Stimulated activated CD8-positive, alpha-beta memory T cell treated with anti-CD3 and anti-CD28 coated beads, Interleukin-4, amount 100 ng/mL, for 1 hour (primary cell): Measurements from ENCODE around the gene ARHGAP24.

ENCODE experiments used
- DNase-seq, 2 donors: peaks; one replicate each; pipeline ENCODE4 v3.0.0-alpha.2; 2020; ENCODE audit warnings: low read depth in 2 of 2, low spot score in 1 of 2

Gene ARHGAP24

DNA sequence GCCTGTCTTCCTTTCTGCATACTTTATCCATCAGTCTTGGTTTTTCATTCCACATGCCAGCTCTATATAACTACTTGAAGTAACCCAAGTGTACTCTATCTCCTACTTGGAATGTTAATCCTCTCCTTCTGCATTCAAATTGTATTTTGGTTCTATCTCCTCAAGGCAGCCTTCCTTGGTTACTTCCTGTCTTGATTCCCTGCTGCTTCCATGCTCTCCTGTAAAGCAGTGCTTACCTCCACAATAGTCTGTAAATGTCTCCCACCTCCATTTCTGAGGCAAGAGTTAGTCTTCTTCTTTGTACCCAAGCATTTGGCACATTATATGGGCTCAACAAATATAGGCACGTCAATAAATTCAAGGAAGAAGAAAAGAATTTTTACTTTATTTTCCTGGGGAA lies 298.4 kb downstream of the ARHGAP24 start:
- DNase-seq = no peak

DNA sequence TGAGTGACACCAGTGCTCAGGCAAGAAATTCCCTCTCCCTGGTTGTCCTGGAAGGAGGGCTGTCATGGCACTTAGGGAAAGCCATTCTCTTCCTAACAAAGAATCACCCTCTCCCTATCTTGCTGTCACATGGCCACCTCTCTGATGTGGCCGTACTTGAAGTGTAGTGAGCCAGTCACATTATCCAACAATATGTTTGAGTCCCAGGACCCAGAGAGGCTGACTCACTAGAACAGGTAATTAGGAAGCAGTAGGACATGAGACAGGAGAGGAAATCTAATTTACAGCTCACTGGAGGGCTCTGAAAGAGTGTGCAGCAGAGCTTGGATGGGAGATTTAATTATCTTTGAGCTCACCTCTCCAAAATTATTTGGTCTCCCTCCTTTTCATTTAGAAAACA lies 299.1 kb downstream of the ARHGAP24 start:
- DNase-seq = no peak

DNA sequence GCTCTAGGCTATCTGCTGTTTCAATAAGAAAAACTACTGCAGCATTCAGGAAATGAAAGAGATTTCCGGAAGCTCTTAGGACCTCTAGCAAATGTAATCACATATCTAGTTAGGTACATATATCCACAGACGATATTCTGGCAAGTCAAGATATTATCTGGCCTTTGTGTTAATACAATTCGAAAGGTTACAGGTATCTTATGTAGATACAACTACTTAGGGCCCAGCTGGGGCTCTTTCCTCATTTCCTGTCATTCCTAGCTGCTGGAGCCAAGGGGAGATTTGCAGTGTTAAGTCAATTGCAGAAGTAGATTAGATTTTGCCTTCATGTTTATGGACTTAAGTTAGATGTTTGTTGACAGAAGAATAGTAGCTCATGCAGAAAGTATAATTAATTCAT lies 299.5 kb downstream of the ARHGAP24 start:
- no peak for DNase-seq

DNA sequence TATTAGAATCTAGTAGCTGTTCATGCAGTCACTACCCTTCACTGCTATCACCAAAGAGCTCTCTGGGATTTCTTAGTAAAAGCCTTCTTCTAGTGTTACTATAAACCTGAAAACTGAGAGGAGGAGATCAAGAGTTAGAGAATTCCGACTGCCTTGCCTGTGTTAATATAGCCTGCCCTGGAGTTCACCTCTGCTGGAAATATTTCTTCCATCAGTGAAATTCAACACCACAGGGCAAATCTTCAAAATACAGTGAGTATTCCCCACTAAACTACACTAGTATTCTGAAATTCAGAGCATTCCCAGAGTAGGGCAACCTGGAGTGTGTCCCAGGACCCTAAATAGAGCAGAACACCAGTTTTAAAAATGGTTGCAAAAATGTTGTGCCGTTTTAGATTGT lies 301.1 kb downstream of the ARHGAP24 start:
- DNase-seq = no peak

DNA sequence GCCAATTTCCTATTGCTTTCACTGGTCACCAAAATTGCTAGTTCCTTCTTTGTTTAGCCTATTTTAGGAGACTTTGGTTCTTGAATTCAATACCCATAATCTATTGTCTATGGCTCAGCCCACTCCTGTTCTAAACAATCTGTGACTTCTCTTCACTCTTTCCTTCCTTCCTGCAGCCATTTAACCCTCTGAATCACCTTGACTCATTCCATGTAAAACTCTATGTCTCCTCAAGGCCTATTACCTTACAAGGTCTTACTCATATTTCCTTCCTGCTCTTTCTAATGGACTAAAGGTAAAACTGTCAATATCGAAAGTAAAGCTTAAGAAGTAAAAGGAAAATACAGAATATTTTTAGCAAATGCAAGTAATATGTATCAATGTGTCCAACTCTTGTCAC lies 301.6 kb downstream of the ARHGAP24 start:
- no peak for DNase-seq

DNA sequence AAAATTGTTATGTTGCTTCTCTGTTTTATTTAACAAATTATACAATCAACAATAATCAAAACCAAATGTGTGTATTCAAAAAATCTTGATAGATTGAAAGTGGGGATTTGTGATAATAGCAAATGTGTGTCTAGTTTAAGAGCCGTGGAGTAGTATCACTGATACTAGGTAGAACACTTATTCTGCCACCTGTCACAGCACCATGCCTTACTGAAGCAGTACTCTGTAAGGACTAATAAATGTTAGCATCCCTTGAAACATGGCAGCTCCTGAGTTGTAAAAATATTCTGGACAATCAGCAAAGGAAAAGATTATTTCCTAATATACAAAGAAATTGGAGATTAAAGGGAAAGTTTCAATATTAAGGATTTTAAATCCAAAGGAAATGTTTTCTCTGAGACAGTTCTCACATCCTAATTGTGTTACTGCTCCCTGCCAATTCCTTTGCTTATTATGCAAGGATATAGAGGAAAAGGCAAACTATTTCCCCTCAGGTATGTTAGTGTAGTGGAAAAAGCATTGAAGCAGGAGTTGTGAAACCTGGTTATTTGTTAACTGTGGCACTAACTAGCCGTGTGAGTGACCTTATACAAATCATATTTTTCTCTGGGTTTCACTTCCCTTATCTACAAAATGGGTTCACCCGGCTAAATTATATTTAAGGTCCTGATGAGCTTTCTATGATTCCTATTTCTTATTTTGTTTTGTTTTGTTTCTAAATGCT lies 303.1 kb downstream of the ARHGAP24 start:
- no peak for DNase-seq

DNA sequence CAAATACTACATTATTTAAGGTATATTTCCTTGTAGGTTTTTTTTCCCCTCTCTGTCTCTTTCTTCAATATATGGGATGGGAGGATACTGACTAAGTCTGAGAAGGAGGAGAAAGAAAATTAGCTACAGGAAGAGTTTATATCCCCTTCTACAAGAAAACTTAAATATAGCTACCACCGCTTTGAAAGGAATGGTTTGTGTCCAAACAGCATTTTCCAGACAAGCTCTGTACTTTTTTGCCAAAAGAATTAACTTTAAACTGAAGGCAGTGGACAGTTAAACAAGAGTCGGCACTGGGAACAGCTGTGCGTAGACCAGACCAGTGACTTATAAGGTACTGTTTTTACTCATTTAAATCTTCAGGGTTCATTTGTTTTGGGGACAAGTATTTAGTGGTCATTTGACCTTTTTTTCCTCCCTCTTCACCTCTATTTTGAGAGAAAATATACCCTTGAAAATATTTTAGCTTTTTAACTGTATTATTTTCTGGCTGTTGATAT lies 303.7 kb downstream of the ARHGAP24 start:
- DNase-seq = no peak

DNA sequence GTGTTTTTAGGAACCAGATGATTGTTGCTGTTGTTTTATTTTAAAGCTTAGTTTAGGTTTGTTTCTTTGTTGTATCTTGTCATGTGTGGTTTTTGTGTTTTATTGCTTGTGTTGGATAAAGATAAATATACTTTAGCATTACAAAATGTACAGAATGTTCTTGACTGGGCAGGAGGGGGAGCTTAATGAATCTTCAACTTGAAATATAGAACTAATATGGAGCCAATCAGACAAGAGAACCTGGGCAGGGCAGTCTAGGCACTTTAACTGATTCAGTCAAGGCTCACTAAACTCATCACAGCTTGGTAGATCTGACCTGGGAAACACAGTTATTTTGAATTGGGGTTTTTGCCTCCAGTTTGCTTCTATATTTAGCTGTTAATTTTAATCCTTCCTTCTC lies 304.2 kb downstream of the ARHGAP24 start:
- no peak for DNase-seq

DNA sequence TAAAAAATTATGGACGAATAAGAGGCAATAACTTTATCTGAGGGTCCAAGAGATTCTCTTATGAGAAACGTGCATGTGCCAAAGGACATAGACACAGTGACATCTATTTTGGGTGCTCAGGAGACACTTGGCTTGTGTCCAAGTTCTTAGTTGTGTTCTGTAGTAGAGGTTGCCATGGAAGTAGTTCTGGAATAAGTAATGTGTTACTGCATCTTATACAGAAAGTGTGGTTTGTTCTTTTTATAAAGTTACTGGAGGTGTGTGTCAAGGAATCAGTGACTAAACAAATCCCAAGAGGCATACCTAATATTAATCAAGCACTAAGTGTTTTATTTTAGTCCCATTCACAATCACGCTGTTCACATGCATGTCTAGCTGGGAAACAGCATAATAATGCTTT lies 305.7 kb downstream of the ARHGAP24 start:
- DNase-seq = no peak

DNA sequence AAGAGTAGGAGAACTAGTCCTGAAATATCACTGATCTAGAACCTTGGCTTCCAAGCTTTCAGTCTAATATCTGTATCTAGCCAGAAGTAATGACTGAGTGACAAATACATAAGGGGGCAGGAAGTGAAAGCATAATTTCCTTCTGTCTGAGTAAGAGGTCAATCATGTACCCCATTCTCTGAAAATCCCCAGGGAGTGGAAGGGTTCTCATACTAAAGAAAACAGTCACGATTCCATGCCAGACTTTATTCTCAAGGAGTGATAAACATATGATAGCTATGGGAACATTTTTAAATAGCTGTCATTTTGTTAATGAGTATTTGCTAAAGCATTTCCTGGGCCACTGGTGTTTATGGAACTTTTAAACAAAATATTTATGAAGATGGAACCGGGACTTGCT lies 308.5 kb downstream of the ARHGAP24 start:
- DNase-seq = no peak

DNA sequence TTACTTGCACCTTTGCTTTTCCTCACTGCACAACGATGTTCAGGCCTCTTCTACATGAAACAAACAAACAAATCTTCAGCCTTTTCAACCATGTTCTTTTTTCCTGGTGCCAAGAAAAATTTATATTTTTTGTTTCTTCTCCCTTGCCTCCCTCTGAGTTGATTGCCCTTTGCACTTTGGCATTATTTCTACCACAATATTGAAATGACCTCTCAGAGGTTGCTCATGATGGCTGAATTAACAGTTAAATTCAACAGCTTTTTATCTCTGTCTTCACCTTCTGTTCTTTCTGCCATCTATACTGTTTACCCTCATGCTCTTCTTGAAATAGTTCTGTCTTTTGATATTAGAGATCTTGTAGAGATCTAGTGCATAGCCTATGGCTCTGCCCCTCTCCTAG lies 308.9 kb downstream of the ARHGAP24 start:
- no peak for DNase-seq

DNA sequence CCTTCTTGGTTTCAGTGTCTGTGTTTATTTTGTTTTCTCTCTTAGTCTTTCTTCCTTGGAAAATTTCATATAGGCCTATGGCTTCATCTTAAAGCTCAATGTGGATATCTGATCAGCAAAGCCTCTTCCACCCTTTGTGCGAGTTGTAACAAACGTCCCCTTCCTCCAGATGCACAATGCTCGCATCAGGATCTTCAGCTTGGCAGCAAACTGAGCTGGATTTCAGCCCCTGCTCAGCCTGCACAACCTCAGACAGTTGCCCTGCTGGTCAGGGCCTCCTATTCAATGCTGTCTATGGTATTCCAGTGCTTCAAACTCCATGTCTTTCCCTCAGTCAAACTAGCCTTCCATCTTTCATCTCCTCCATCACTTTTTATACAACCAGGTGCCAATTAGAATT lies 309.4 kb downstream of the ARHGAP24 start:
- DNase-seq = no peak

DNA sequence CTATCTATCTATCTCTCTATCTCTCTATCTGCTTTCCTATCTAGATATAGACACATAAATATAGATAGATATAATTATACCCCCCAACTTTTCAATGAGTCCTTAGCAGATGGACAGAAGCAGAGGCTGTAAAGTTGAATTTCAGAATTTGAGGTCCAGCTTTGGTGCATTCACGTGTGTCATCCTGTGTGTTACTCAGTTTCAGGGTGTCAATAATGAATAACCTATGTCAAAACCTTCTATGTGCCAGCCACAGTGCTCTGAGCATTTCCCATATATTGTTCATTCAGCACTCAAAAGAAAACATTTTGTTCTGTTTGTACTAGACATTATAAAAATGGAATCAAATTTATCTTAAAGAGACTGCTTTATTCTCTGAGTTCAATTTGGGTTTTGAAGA lies 310.0 kb downstream of the ARHGAP24 start:
- no peak for DNase-seq

DNA sequence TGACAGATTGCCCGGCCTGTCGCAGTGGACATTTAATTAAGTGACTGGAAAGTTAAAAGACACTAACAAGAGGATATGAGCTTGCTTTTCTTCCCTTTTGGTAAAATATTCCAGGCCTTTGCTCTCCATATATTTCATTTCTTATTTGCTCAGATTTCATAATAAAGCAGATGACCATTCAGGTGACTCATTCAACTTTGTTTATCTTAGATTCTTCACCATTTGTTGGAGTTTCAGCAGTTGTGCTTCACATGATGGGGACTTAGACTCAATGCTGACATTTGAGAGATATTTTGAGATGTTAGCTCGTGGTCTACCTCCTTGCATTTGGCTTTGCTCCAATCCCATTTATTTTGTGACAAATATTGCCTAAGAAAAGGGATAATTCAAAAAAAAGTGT lies 312.2 kb downstream of the ARHGAP24 start:
- DNase-seq = no peak

DNA sequence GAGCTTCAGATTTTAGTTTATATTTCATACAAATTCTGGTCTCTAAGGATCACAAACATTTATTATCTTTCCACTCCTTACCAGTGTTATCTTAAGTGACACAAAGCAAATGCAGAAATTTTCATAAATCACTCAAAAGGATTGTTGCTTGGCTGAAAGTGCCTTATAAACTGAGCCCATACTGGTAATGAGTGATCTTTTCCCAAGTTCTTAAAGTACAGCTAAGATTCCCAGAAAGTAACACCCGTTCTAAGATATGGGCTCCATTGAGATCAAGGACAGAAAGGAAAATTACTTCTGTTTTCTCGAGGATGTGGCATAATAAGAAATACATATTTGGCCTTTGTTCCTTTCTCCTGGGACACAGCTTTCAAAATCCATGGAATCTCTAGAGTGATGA lies 313.7 kb downstream of the ARHGAP24 start:
- DNase-seq = no peak

DNA sequence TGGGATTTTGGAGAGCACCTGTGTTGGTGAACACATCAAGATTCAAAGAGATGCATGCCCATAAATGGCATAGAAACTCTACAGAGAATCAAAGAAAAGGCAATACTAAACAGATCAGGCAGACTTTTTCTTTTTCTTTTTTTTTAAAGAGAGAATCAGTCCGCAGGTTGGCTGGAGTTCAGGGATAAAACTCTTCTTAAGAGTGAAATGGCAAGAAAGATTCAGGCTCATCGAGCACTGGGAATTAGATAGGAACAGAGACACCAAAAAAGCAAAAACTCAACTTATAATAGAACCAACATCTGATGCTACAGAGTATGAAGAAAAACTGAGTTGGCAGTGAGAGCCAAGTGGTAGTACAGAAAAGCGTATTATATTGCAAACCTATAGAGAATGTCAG lies 314.3 kb downstream of the ARHGAP24 start:
- DNase-seq = no peak

DNA sequence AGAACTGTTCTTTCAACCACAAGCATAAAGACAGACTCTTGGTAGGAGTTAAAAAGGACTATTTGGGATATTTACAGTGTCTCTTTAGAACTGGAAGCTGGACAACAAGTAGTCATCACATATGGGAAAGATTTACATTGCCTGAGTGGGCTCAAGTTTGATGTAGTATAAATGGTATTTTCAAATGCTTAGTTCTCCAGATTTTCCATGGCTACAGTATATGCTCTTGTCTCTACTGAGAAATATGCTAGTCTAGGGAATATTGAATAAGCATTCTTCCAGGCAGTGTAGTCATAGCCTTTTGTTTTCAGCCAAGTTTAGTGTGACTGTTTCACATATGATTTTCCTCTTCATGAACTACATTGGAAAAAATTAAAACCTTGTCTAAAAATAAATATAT lies 315.6 kb downstream of the ARHGAP24 start:
- DNase-seq = no peak

DNA sequence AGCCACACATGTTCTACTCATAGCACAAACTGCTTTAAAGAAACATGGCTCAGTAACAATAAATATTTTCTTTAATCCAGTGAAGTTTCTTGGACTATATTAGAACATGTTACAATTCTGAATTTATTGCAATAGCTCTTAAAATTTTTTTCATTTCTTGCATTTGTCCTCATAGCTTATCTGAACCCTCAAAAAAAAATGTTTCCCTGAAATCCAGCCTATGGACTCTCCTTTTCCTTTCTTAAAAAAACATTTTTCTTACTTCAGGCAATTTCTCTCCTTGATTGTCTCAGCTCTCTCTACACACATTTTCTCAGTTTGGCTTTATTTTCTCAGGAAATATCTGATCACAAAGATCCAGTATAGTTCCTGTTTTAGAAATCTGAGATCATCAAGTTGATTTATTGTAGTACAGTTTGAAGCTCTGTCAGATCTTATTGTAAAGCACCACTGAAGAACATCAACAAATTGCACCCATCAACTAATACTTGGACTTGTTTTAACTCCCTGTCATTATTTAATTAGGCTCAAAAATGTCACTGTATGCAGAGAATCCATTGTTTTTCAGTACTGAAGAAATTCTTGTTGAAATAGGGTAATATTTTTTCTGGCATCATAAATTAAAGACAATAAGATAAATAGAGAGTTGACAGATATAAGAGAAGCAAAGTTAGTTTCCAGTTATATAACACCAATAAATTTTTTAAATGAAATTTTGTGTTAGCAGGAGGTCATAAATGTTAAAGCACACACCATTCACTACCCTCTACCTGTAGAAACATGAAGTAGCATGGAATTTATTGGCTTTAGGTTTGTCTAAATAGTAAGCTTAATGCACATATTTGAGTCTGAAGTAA lies 317.7 kb downstream of the ARHGAP24 start:
- no peak for DNase-seq

DNA sequence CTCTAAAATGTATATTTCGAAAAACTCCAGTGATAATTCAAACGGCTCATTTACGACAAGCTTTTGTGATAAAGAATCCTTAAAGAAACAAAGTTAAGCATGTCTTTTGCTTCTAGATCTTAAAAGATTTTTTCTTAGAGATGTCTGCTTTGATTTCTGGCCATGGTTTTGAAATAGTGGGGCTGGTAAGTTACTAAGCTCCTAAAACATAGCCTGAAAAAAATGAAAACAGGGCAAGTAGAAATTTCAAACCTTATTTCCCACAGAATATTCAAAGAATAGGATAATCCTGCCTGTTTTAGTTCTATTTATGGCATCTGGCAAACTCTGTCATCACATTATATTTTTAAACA lies 318.3 kb downstream of the ARHGAP24 start:
- no peak for DNase-seq

DNA sequence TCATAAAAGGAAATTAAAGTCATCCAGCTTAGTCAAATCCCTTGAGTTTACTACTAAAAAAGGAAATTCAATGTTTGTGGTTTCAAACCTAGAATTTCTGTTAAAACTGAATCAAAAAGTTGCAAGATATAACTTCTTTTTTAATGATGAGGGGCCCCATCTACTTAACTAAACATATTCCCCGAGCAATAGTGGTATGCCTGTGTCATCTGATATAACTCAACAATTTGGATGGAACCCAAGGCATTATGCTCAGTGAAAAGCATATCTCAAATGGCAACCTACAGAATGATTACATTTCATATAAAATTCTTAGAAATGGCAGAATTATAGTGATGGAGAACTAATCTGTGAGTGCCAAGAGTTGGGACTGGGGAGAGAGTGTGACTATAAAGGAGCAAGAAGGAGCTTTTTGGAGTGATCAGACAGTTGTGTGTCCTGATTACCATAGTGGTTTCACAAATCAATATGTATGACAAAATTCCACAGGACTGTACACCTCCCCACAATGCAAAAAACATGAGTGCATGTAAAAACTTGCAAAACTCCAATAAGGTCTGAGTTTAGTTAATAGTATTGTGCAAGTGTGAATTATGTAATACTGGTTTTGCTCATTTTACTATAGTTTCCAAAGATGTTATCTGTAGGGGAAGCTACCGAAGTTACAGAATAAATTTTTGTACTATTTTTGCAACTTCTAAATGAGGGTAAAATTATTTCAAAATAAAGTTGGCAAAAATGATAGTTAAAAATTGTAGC lies 323.2 kb downstream of the ARHGAP24 start:
- no peak for DNase-seq

DNA sequence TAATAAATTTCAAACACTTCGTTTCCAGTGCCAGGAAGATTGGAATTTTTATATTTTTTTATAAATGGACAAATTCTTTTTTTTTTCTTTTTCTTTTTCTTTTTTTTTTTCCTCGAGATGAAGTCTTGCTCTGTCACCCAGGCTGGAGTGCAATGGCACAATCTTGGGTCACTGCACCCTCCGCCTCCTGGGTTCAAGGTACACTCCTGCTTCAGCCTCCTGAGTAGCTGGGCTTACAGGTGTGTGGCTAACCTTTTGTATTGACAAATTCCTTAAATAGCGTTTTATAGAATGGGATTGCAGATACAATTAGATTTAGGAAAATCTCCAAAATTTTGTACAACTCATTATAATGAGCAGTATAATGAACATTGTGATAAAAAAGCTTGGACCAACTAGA lies 328.9 kb downstream of the ARHGAP24 start:
- DNase-seq = no peak

DNA sequence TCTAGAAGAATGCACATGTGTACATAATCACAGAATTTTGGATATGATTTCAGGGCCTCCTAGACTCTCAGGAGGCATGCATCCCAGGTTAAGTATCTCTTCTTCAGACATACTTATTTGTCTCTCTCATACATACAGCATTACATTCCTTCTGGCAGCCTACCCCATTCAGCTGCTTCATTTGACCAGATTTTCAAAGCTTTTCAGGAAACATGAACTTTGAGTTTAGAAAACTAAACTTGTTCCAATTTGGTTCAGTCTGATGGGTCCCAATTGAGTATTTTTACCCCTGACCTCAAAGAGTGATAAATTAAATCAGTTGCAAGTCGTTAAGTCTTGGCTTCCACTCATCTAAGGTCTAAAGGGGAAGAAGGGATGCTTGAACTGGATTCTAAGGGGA lies 330.9 kb downstream of the ARHGAP24 start:
- DNase-seq = no peak
